Upper lobe of right lung (tissue), 1 donor: ENCODE results near the gene ZBTB42. TPM values are rescaled to one million over a fixed set of nuclear protein-coding genes. Genes with fewer than 3 reads are reported as not detected.
A peak's percentile ranks its signal among the peaks of the same experiment; 100 is the strongest.

ENCODE experiments used
- ATAC-seq: fragments of 200-7000 bp; cut with Tn5 transposase; one replicate; pipeline ENCODE4 v1.9.1; 2020; ENCODE audit warnings: mild to moderate bottlenecking, moderate library complexity
- DNase-seq: peaks from one replicate; pipeline ENCODE4 v3.0.0-alpha.2; 2020
- H3K27ac ChIP-seq: fragments of 200-600 bp; one replicate; pipeline ENCODE4 v1.8.0; 2022
- H3K27me3 ChIP-seq: fragments of 200-600 bp; one replicate; pipeline ENCODE4 v1.8.0; 2022; ENCODE audit warnings: mild to moderate bottlenecking
- H3K36me3 ChIP-seq: fragments of 200-600 bp; one replicate; pipeline ENCODE4 v1.8.0; 2022
- H3K4me1 ChIP-seq: fragments of 200-600 bp; one replicate; pipeline ENCODE4 v1.8.0; 2022
- H3K4me3 ChIP-seq: fragments of 200-600 bp; one replicate; pipeline ENCODE4 v1.8.0; 2022; ENCODE audit warnings: mild to moderate bottlenecking
- H3K9me3 ChIP-seq: fragments of 200-600 bp; one replicate; pipeline ENCODE4 v1.8.0; 2022
- CTCF ChIP-seq: fragments of 200-600 bp; IDR thresholded peaks from one replicate; pipeline ENCODE4 v1.8.0; 2022; ENCODE audit warnings: antibody characterized with exemption
- intact Hi-C: fragments of 100-400 bp; cut with DNase I; formaldehyde crosslinking; loops from one replicate; pipeline ENCODE4 v1.11.0; 2022
- total RNA-seq: library from RNA; stranded (reverse); fragmentation: NEBNext Ultra II Directional; extraction: Animal tissue kit (Norgen Biotek cat#: 25700); gene quantifications from one replicate; pipeline ENCODE4 v1.2.1, GENCODE V29; 2021
- donor health status: DM: no; HTN: yes; CAD: no; lungs with severe emphysema.

ZBTB42 gene
- total RNA-seq, 1 donor from 2014 or later: 12.3 TPM

- Histone ChIP-seq H3K27me3 (no peaks in the 10 kb centered on the region), H3K36me3 (no peaks in the 10 kb centered on the region), H3K9me3 (no peaks in the 10 kb centered on the region), H3K27ac (peak overlapping the region; percentile 45), H3K4me3 (no peak overlapping the region), H3K4me1 (peaks cover 59% of the 10 kb centered on the region)
- intact Hi-C loops: no loop called here
- TF ChIP-seq CTCF: no peak
- ATAC-seq: peak; percentile 1
- no peak for DNase-seq
Measured at GRCh38 chr14:104797115-104798044, 3.5 kb upstream of the ZBTB42 start.

GRCh38 chr14:104798300-104799243, 2.3 kb upstream of the ZBTB42 start:
- H3K27me3 ChIP-seq: no peaks in the 10 kb centered on the region
- no peak for TF ChIP-seq CTCF
- H3K36me3 ChIP-seq: no peaks in the 10 kb centered on the region
- ATAC-seq (no peak), DNase-seq (no peak)
- intact Hi-C loops: no loop called here
- H3K9me3 ChIP-seq: no peaks in the 10 kb centered on the region
- peaks cover 53% of the 10 kb centered on the region for H3K4me1 ChIP-seq
- H3K27ac ChIP-seq: peak overlapping the region; percentile 95
- no peak overlapping the region for H3K4me3 ChIP-seq

- Histone ChIP-seq H3K36me3 (no peaks in the 10 kb centered on the region), H3K27ac (peak overlapping the region; percentile 95), H3K4me3 (peak overlapping the region; percentile 51), H3K27me3 (no peaks in the 10 kb centered on the region), H3K4me1 (peaks cover 45% of the 10 kb centered on the region), H3K9me3 (no peaks in the 10 kb centered on the region)
- ATAC-seq (no peak), DNase-seq (no peak)
- TF ChIP-seq CTCF: no peak
- intact Hi-C loops: no loop called here
Measured at GRCh38 chr14:104799244-104800014, 1.5 kb upstream of the ZBTB42 start.

GRCh38 chr14:104800015-104800770, 708 bp upstream of the ZBTB42 start:
- ATAC-seq (peak; percentile 81), DNase-seq (peak; percentile 95)
- H3K27ac ChIP-seq: peak overlapping the region; percentile 95
- peaks cover 42% of the 10 kb centered on the region for H3K4me1 ChIP-seq
- no peaks in the 10 kb centered on the region for H3K36me3 ChIP-seq
- intact Hi-C loops: no loop called here
- peak overlapping the region; percentile 51 for H3K4me3 ChIP-seq
- peak; percentile 44 for TF ChIP-seq CTCF
- H3K9me3 ChIP-seq: no peaks in the 10 kb centered on the region
- H3K27me3 ChIP-seq: no peaks in the 10 kb centered on the region
